Fibroblast of lung (primary cell): ENCODE measurements around the gene RBPJL. TPM values are rescaled to one million over a fixed set of nuclear protein-coding genes. Genes with fewer than 3 reads are reported as not detected.

ENCODE experiments used
- DNase-seq, 2 donors: peaks; one replicate each; pipeline versions ENCODE4 v3.0.0 to v3.0.0-alpha.2; 2010; ENCODE audit warnings: low read depth in 2 of 2
- H2AFZ ChIP-seq: 2 replicates; pipeline ENCODE4 v1.5.1; 2012; ENCODE audit warnings: low read length, control low read depth, inconsistent platforms
- H3K27ac ChIP-seq: 2 replicates; pipeline ENCODE4 v1.5.1; 2011; ENCODE audit warnings: low read length, control low read depth; ENCODE audit not compliant: insufficient read depth
- H3K27me3 ChIP-seq: 2 replicates; pipeline ENCODE4 v1.5.1; 2011; ENCODE audit warnings: mild to moderate bottlenecking, low read length; ENCODE audit not compliant: control insufficient read depth, insufficient read depth
- H3K36me3 ChIP-seq: 2 replicates; pipeline ENCODE4 v1.5.1; 2011; ENCODE audit warnings: low read length; ENCODE audit not compliant: control insufficient read depth, insufficient read depth
- H3K4me1 ChIP-seq: 2 replicates; pipeline ENCODE4 v1.5.1; 2011; ENCODE audit warnings: low read length; ENCODE audit not compliant: control insufficient read depth, insufficient read depth; ENCODE audit errors: extremely low read depth
- H3K4me2 ChIP-seq: 2 replicates; pipeline ENCODE4 v1.5.1; 2011; ENCODE audit warnings: low read length, control low read depth; ENCODE audit not compliant: insufficient read depth; ENCODE audit errors: extremely low read depth
- H3K4me3 ChIP-seq, 4 experiments: fragments of 200-600 bp in 1 of 4; sonication (generic) in 1 of 4; replicated peaks in 1 of 4; 2 replicates each; pipeline ENCODE4 v1.5.1; 2011 to 2016; ENCODE audit warnings: low read length in 4 of 4, low read depth in 3 of 4, mild to moderate bottlenecking in 3 of 4, control low read depth in 2 of 4, inconsistent platforms in 1 of 4, mixed read lengths in 1 of 4; ENCODE audit not compliant: insufficient read depth in 1 of 4; ENCODE audit errors: control extremely low read depth in 1 of 4
- H3K79me2 ChIP-seq: 2 replicates; pipeline ENCODE4 v1.5.1; 2012; ENCODE audit warnings: mild to moderate bottlenecking, low read length, inconsistent platforms; ENCODE audit not compliant: control insufficient read depth, insufficient read depth
- H3K9ac ChIP-seq: 2 replicates; pipeline ENCODE4 v1.5.1; 2011; ENCODE audit warnings: mild to moderate bottlenecking, low read length, control low read depth; ENCODE audit not compliant: insufficient read depth
- H3K9me3 ChIP-seq: 2 replicates; pipeline ENCODE4 v1.5.1; 2012; ENCODE audit warnings: low read depth, low read length; ENCODE audit not compliant: control insufficient read depth, insufficient read depth
- H4K20me1 ChIP-seq: 2 replicates; pipeline ENCODE4 v1.5.1; 2011; ENCODE audit warnings: low read length; ENCODE audit not compliant: control insufficient read depth, insufficient read depth; ENCODE audit errors: extremely low read depth
- EZH2 ChIP-seq: IDR thresholded peaks from 2 replicates; pipeline ENCODE4 v1.5.1; 2012; ENCODE audit warnings: low read length, control low read depth, mild to moderate bottlenecking; ENCODE audit errors: missing control alignments
- polyA plus RNA-seq, 2 donors: library from polyadenylated mRNA; depleted of rRNA in 1 of 2; stranded (reverse) in 1 of 2; unstranded in 1 of 2; fragments of >200 nt; gene quantifications; 2 replicates each; pipeline ENCODE4 v1.2.1, GENCODE V29; 2011 to 2012; ENCODE audit warnings: missing spikeins in 1 of 2
- total RNA-seq: library from RNA; depleted of rRNA; stranded (reverse); fragments of >200 nt; gene quantifications from 2 replicates; pipeline ENCODE4 v1.2.1, GENCODE V29; 2014
- TF ChIP-seq, protein P1 (sequence below), 2 donors: IDR thresholded peaks in 1 of 2; conservative IDR thresholded peaks in 1 of 2; 1 replicate in 1 of 2; 2 replicates in 1 of 2; pipeline ENCODE4 v1.5.1; 2011 to 2012; ENCODE audit warnings: low read length in 2 of 2, control low read depth in 1 of 2, inconsistent platforms in 1 of 2, low read depth in 1 of 2, mild to moderate bottlenecking in 1 of 2

The RBPJL gene
- total and polyA plus RNA-seq, 2 donors (not counting 1 experiment from before 2014, with no cell fraction given) = not detected

DNA sequence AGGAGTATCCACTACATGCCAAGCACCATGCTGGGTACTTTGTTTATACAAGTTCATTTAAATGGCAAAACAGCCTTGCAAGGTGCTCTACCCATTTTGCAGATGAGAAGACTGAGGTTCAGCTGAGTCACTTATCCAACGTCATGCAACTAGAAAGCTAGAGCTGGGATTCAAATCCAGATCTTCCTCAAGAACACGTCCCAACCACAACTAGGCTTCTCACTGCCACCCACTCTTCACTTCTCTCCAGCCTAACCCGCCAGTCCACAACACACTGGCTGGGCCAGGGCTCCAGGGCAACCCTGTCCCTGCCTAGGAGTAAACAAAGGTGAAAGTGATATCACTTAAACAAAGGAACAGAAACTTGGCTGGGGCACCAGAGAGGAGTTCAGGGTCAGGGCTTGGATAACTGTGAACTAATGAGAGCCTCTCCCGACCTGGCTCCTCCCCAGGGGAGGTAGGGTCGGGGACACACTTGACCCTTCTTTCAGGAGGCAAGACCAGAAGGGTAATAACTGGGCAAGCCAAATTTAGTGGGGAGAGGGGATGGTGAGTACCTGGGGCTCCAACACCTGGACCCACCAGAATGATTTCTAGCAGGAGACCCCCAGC lies 33.7 kb downstream of the RBPJL start:
- no peak for DNase-seq
- Histone ChIP-seq H3K4me3 (no peak overlapping the region), H3K36me3 (peaks cover 18% of the 10 kb centered on the region), H2AFZ (no peak overlapping the region), H4K20me1 (no peaks in the 10 kb centered on the region), H3K4me1 (peaks cover 77% of the 10 kb centered on the region), H3K27me3 (no peaks in the 10 kb centered on the region), H3K9me3 (no peaks in the 10 kb centered on the region), H3K79me2 (peaks cover 85% of the 10 kb centered on the region), H3K9ac (no peak overlapping the region), H3K4me2 (no peak overlapping the region), H3K27ac (peak overlapping the region; percentile 46)
- TF ChIP-seq, protein P1, sequence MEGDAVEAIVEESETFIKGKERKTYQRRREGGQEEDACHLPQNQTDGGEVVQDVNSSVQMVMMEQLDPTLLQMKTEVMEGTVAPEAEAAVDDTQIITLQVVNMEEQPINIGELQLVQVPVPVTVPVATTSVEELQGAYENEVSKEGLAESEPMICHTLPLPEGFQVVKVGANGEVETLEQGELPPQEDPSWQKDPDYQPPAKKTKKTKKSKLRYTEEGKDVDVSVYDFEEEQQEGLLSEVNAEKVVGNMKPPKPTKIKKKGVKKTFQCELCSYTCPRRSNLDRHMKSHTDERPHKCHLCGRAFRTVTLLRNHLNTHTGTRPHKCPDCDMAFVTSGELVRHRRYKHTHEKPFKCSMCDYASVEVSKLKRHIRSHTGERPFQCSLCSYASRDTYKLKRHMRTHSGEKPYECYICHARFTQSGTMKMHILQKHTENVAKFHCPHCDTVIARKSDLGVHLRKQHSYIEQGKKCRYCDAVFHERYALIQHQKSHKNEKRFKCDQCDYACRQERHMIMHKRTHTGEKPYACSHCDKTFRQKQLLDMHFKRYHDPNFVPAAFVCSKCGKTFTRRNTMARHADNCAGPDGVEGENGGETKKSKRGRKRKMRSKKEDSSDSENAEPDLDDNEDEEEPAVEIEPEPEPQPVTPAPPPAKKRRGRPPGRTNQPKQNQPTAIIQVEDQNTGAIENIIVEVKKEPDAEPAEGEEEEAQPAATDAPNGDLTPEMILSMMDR (conservative IDR thresholded peaks at IDR 0.05 in 1 of 2, IDR thresholded peaks at IDR 0.05 in 1 of 2; ENCODE audit: low read depth in 1 of 2, low read length in 2 of 2) = no peak
- TF ChIP-seq EZH2 = no peak

- Histone ChIP-seq H3K4me2 (peak overlapping the region; percentile 15), H3K9me3 (no peaks in the 10 kb centered on the region), H3K4me3 (no peak overlapping the region), H4K20me1 (no peaks in the 10 kb centered on the region), H3K27ac (peak overlapping the region; percentile 46), H3K9ac (no peak overlapping the region), H2AFZ (no peak overlapping the region), H3K79me2 (peaks cover 85% of the 10 kb centered on the region), H3K4me1 (peaks cover 73% of the 10 kb centered on the region), H3K27me3 (no peaks in the 10 kb centered on the region), H3K36me3 (peaks cover 14% of the 10 kb centered on the region)
- TF ChIP-seq EZH2 = no peak
- TF ChIP-seq, protein P1 (conservative IDR thresholded peaks at IDR 0.05 in 1 of 2, IDR thresholded peaks at IDR 0.05 in 1 of 2; ENCODE audit: low read depth in 1 of 2, low read length in 2 of 2) = no peak
- DNase-seq = peak in 1 of 2 donors; percentile 8
Measured at GRCh38 chr20:45340951-45341350, 34.3 kb downstream of the RBPJL start.

DNA sequence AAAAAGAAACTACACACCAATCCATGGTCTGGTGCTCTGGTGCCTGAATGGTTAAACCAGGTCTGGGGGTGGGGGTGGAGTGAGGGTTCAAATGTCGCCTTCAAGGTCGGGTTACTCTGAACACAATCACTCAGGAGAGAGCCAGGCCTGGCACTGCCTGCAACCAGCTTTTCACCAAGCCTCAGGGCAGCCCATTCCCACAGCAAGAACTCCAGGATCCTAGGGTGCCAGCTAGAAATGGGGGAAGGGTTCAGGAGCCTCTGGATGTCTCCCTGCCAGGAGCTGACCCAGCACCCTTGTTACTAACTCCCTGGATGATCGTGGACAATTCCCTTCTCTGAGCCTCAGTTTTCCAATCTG lies 34.9 kb downstream of the RBPJL start:
- peaks cover 90% of the 10 kb centered on the region for H3K79me2 ChIP-seq
- no peaks in the 10 kb centered on the region for H3K27me3 ChIP-seq
- H3K9me3 ChIP-seq = no peaks in the 10 kb centered on the region
- H3K9ac ChIP-seq = no peak overlapping the region
- no peaks in the 10 kb centered on the region for H4K20me1 ChIP-seq
- H3K4me1 ChIP-seq = peaks cover 68% of the 10 kb centered on the region
- TF ChIP-seq, protein P1 (conservative IDR thresholded peaks at IDR 0.05 in 1 of 2, IDR thresholded peaks at IDR 0.05 in 1 of 2; ENCODE audit: low read depth in 1 of 2, low read length in 2 of 2) = no peak
- TF ChIP-seq EZH2 = no peak
- H3K4me3 ChIP-seq = peak overlapping the region in 3 of 4 experiments; percentile 5 to 100 (median 97)
- peaks cover 15% of the 10 kb centered on the region for H3K36me3 ChIP-seq
- H3K27ac ChIP-seq = peak overlapping the region; percentile 79
- no peak overlapping the region for H2AFZ ChIP-seq
- DNase-seq = no peak
- peak overlapping the region; percentile 80 for H3K4me2 ChIP-seq
